Stomach (tissue), 4 donors: Measurements from ENCODE around the gene NLGN1.

Source experiments
- CTCF ChIP-seq, 7 experiments: fragments of 450-650 bp in 4 of 7; fragments of 200-600 bp in 3 of 7; sonication (generic) in 3 of 7; IDR thresholded peaks; one replicate each; pipeline ENCODE4 v1.5.1; 2016 to 2019; ENCODE audit warnings: antibody characterized with exemption in 7 of 7, control low read depth in 2 of 7, mild to moderate bottlenecking in 1 of 7
- POLR2A ChIP-seq, 4 donors: fragments of 450-650 bp; IDR thresholded peaks; one replicate each; pipeline ENCODE4 v1.6.1; 2016; ENCODE audit warnings: antibody characterized with exemption in 4 of 4, control low read depth in 2 of 4, mild to moderate bottlenecking in 1 of 4, moderate library complexity in 1 of 4
- POLR2AphosphoS5 ChIP-seq, 3 donors: sonication (generic); formaldehyde crosslinking; IDR thresholded peaks; one replicate each; pipeline ENCODE4 v1.6.1; 2016; ENCODE audit warnings: antibody characterized with exemption in 3 of 3

- TF ChIP-seq POLR2A (IDR thresholded peaks at IDR 0.05) (no peak), CTCF (IDR thresholded peaks at IDR 0.05) (no peak), POLR2AphosphoS5 (IDR thresholded peaks at IDR 0.05) (no peak)
Observed at GRCh38 chr3:174147798-174148197, 750.3 kb downstream of the NLGN1 start.
